Transverse colon (tissue), 3 donors: ENCODE results near the gene SEL1L3.

ENCODE experiments used
- EP300 ChIP-seq: sonication (generic); formaldehyde crosslinking; IDR thresholded peaks from one replicate; pipeline ENCODE4 v1.6.1; 2017; ENCODE audit warnings: antibody characterized with exemption, low read depth
- POLR2A ChIP-seq: fragments of 450-650 bp; IDR thresholded peaks from one replicate; pipeline ENCODE4 v1.6.1; 2016; ENCODE audit warnings: antibody characterized with exemption, mild to moderate bottlenecking, moderate library complexity
- TF ChIP-seq, protein P1 (sequence below), 5 experiments: fragments of 200-600 bp in 3 of 5; fragments of 450-650 bp in 2 of 5; sonication (generic) in 3 of 5; IDR thresholded peaks; 1 replicate in 2 of 5; 2 replicates in 3 of 5; pipeline ENCODE4 v1.5.1; 2016 to 2017; ENCODE audit warnings: antibody characterized with exemption in 5 of 5, inconsistent platforms in 3 of 5, mild to moderate bottlenecking in 2 of 5, moderate library complexity in 1 of 5

DNA sequence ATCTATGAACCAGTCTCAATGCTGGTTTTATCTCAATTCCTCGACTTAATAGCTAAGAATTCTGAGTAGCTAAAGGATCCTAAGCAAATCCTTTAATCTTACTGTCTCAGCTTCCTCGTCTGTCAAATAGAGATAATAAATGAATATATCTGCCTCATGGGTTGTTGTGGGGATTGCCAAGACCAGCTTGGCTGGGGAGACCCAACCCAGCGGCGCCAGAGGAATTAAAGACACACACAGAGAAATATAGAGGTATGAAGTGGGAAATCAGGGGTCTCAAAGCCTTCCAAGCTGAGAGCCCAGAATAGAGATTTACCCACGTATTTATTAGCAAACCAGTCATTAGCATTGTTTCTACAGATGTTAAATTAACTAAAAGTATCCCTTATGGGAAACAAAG, 165.3 kb downstream of the SEL1L3 start:
- no peak for TF ChIP-seq POLR2A
- TF ChIP-seq, protein P1, sequence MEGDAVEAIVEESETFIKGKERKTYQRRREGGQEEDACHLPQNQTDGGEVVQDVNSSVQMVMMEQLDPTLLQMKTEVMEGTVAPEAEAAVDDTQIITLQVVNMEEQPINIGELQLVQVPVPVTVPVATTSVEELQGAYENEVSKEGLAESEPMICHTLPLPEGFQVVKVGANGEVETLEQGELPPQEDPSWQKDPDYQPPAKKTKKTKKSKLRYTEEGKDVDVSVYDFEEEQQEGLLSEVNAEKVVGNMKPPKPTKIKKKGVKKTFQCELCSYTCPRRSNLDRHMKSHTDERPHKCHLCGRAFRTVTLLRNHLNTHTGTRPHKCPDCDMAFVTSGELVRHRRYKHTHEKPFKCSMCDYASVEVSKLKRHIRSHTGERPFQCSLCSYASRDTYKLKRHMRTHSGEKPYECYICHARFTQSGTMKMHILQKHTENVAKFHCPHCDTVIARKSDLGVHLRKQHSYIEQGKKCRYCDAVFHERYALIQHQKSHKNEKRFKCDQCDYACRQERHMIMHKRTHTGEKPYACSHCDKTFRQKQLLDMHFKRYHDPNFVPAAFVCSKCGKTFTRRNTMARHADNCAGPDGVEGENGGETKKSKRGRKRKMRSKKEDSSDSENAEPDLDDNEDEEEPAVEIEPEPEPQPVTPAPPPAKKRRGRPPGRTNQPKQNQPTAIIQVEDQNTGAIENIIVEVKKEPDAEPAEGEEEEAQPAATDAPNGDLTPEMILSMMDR (IDR thresholded peaks at IDR 0.05): no peak
- no peak for TF ChIP-seq EP300
